HG03565 (cell line): ENCODE data around the gene KRTAP4-9.
"Not testable (repeated sequence)": the region's sequence is repeated elsewhere in the genome, so short reads cannot be mapped to it uniquely, and the experiment has no call there.

ENCODE experiments used
- ATAC-seq: cut with Tn5 transposase; IDR thresholded peaks from one replicate; pipeline ENCODE4 v1.9.1; 2021; ENCODE audit warnings: mild to moderate bottlenecking, moderate library complexity; ENCODE audit not compliant: unreplicated experiment

The KRTAP4-9 gene

GRCh38 chr17:41126412-41126811, 21.2 kb downstream of the KRTAP4-9 start:
- ATAC-seq = no peak

- no peak for ATAC-seq
Measured at GRCh38 chr17:41127371-41127770, 22.2 kb downstream of the KRTAP4-9 start.

GRCh38 chr17:41131979-41132378, 26.8 kb downstream of the KRTAP4-9 start:
- no peak for ATAC-seq

GRCh38 chr17:41133880-41134735, 28.9 kb downstream of the KRTAP4-9 start:
- ATAC-seq = no peak

- ATAC-seq = not testable (repeated sequence)
Measured at GRCh38 chr17:41139865-41140264, 34.7 kb downstream of the KRTAP4-9 start.

GRCh38 chr17:41140360-41141131, 35.4 kb downstream of the KRTAP4-9 start, which contains the start of gene KRTAP4-6:
TSS of gene KRTAP4-6 (minus strand) at chr17:41140544. CDS start at chr17:41140487, 57 bp downstream.
- no peak for ATAC-seq

- no peak for ATAC-seq
Measured at GRCh38 chr17:41141361-41141760, 36.2 kb downstream of the KRTAP4-9 start.

GRCh38 chr17:41144846-41145245, 39.7 kb downstream of the KRTAP4-9 start:
- ATAC-seq = no peak

- no peak for ATAC-seq
Measured at GRCh38 chr17:41145261-41145660, 40.1 kb downstream of the KRTAP4-9 start.

GRCh38 chr17:41147531-41148204, 42.5 kb downstream of the KRTAP4-9 start:
- no peak for ATAC-seq

GRCh38 chr17:41148971-41149651, 43.9 kb downstream of the KRTAP4-9 start:
- not testable (repeated sequence) for ATAC-seq

- no peak for ATAC-seq
Measured at GRCh38 chr17:41149652-41149985, 44.4 kb downstream of the KRTAP4-9 start, which contains the start of gene KRTAP4-5. TSS of gene KRTAP4-5 (minus strand) at chr17:41149825. CDS start at chr17:41149767, 58 bp downstream.

GRCh38 chr17:41150026-41150425, 44.8 kb downstream of the KRTAP4-9 start:
- no peak for ATAC-seq

- no peak for ATAC-seq
Measured at GRCh38 chr17:41151525-41151924, 46.3 kb downstream of the KRTAP4-9 start.

GRCh38 chr17:41153856-41154255, 48.7 kb downstream of the KRTAP4-9 start:
- ATAC-seq = no peak
